B cell (primary cell): ENCODE data around the gene PLEKHG3. TPM values are rescaled to one million over a fixed set of nuclear protein-coding genes. Genes with fewer than 3 reads are reported as not detected.

Experiments
- ATAC-seq: fragments of 200-7000 bp; cut with Tn5 transposase; one replicate; pipeline ENCODE4 v1.10.0; 2021; ENCODE audit warnings: low read depth, mild to moderate bottlenecking, moderate number of reproducible peaks, moderate library complexity
- CTCF ChIA-PET: fragments of 350-600 bp; sonication (Branson Sonifier 250); formaldehyde crosslinking; loops from one replicate; lab custom pipeline; 2021; ENCODE audit warnings: antibody characterized with exemption, inconsistent platforms; lab: Charles Lee
- POLR2A ChIA-PET: fragments of 350-600 bp; sonication (Branson Sonifier 250); formaldehyde crosslinking; loops from one replicate; lab custom pipeline; 2021; ENCODE audit warnings: antibody characterized with exemption; lab: Charles Lee
- DNase-seq: peaks from one replicate; pipeline ENCODE4 v3.0.0; 2013
- H2AFZ ChIP-seq: 2 replicates; pipeline ENCODE4 v1.6.1; 2012; ENCODE audit warnings: mild to moderate bottlenecking, low read depth, low read length; ENCODE audit not compliant: insufficient read depth, poor library complexity, severe bottlenecking
- H3K27ac ChIP-seq, 2 donors: 1 replicate in 1 of 2; 2 replicates in 1 of 2; pipeline ENCODE4 v1.5.1; 2012 to 2013; ENCODE audit warnings: low read length in 2 of 2, mild to moderate bottlenecking in 2 of 2, moderate library complexity in 1 of 2
- H3K27me3 ChIP-seq, 4 experiments: fragments of 200-600 bp in 1 of 4; sonication (generic) in 1 of 4; replicated peaks in 1 of 4; 1 replicate in 2 of 4; 2 replicates in 2 of 4; pipeline versions ENCODE4 v1.6.1 to v1.7.0; 2013 to 2016; ENCODE audit warnings: low read length in 3 of 4, mild to moderate bottlenecking in 2 of 4, mixed read lengths in 1 of 4, moderate library complexity in 1 of 4; ENCODE audit not compliant: insufficient read depth in 4 of 4, control insufficient read depth in 3 of 4; ENCODE audit errors: control extremely low read depth in 1 of 4
- H3K36me3 ChIP-seq, 2 experiments: replicated peaks in 1 of 2; 1 replicate in 1 of 2; 2 replicates in 1 of 2; pipeline versions ENCODE4 v1.6.1 to v1.7.1; 2013; ENCODE audit warnings: low read length in 1 of 2; ENCODE audit not compliant: insufficient read depth in 2 of 2, control insufficient read depth in 1 of 2; ENCODE audit errors: control extremely low read depth in 1 of 2, extremely low read depth in 1 of 2
- H3K4me1 ChIP-seq, 2 donors: fragments of 200-600 bp in 1 of 2; sonication (generic) in 1 of 2; 1 replicate in 1 of 2; 2 replicates in 1 of 2; pipeline versions ENCODE4 v1.5.1 to v1.6.1; 2013 to 2017; ENCODE audit warnings: low read length in 2 of 2; ENCODE audit not compliant: control insufficient read depth in 2 of 2, insufficient read depth in 2 of 2
- H3K4me2 ChIP-seq: replicated peaks from 2 replicates; pipeline ENCODE3; 2012; ENCODE audit warnings: mild to moderate bottlenecking, low read depth, low read length; ENCODE audit not compliant: poor library complexity, severe bottlenecking
- H3K4me3 ChIP-seq, 5 experiments: fragments of 200-600 bp in 1 of 5; sonication (generic) in 1 of 5; 1 replicate in 3 of 5; 2 replicates in 2 of 5; pipeline versions ENCODE4 v1.5.1 to v1.7.0; 2011 to 2016; ENCODE audit warnings: low read length in 4 of 5, mild to moderate bottlenecking in 4 of 5, low read depth in 2 of 5, control low read depth in 1 of 5, moderate library complexity in 1 of 5; ENCODE audit not compliant: insufficient read depth in 1 of 5; ENCODE audit errors: control extremely low read depth in 1 of 5, extremely low read depth in 1 of 5
- H3K79me2 ChIP-seq: fragments of 200-600 bp; sonication (generic); one replicate; pipeline ENCODE4 v1.6.0; 2016; ENCODE audit warnings: low read length; ENCODE audit not compliant: control insufficient read depth, insufficient read depth
- H3K9ac ChIP-seq: fragments of 200-600 bp; sonication (generic); 2 replicates; pipeline ENCODE4 v1.6.1; 2017; ENCODE audit warnings: mild to moderate bottlenecking, low read length, moderate library complexity
- H3K9me3 ChIP-seq, 3 donors: one replicate each; pipeline versions ENCODE4 v1.6.1 to v1.7.1; 2013; ENCODE audit warnings: low read length in 2 of 3; ENCODE audit not compliant: control insufficient read depth in 2 of 3, insufficient read depth in 1 of 3; ENCODE audit errors: control extremely low read depth in 1 of 3
- H4K20me1 ChIP-seq: 2 replicates; pipeline ENCODE4 v1.6.0; 2012; ENCODE audit warnings: mild to moderate bottlenecking, low read length; ENCODE audit not compliant: insufficient read depth, control insufficient read depth, poor library complexity, severe bottlenecking
- H3K27ac Mint-ChIP-seq: one replicate; pipeline ENCODE4 v1.8.0; 2021; ENCODE audit warnings: mixed read lengths
- H3K27me3 Mint-ChIP-seq: one replicate; pipeline ENCODE4 v1.8.0; 2021; ENCODE audit warnings: mixed read lengths
- H3K4me1 Mint-ChIP-seq: one replicate; pipeline ENCODE4 v1.8.0; 2021; ENCODE audit warnings: mixed read lengths
- H3K4me3 Mint-ChIP-seq: one replicate; pipeline ENCODE4 v1.8.0; 2021; ENCODE audit warnings: mixed read lengths
- H3K9me3 Mint-ChIP-seq: one replicate; pipeline ENCODE4 v1.8.0; 2022; ENCODE audit warnings: mixed read lengths; ENCODE audit not compliant: insufficient read depth
- CTCF ChIP-seq: fragments of 200-600 bp; IDR thresholded peaks from one replicate; pipeline ENCODE4 v1.8.0; 2022; ENCODE audit warnings: antibody characterized with exemption, mild to moderate bottlenecking
- EZH2 ChIP-seq: IDR thresholded peaks from 2 replicates; pipeline ENCODE4 v1.6.1; 2012; ENCODE audit warnings: borderline replicate concordance, low read depth, mild to moderate bottlenecking, moderate library complexity, low read length; ENCODE audit not compliant: insufficient read depth, poor library complexity, severe bottlenecking
- WGBS: methylation state at CpG from one replicate; pipeline ENCODE4 v1.1.5; 2013; ENCODE audit warnings: missing lambda C conversion rate; ENCODE audit not compliant: insufficient coverage; 5-methylcytosine and 5-hydroxymethylcytosine counted together
- intact Hi-C: fragments of 100-400 bp; cut with micrococcal nuclease; formaldehyde crosslinking; loops from one replicate; pipeline ENCODE4 v1.10.0; 2022
- polyA plus RNA-seq: library from polyadenylated mRNA; depleted of rRNA; stranded (reverse); fragments of >200 nt; gene quantifications from 2 replicates; pipeline ENCODE4 v1.2.3, GENCODE V29; 2012
- total RNA-seq, 2 donors: library from RNA; stranded (reverse); fragments of 120-200 nt in 1 of 2; gene quantifications; 1 replicate in 1 of 2; 2 replicates in 1 of 2; pipeline versions ENCODE4 v1.2.3 to v1.2.4, GENCODE V29; 2013 to 2022

PLEKHG3 gene
- total and polyA plus RNA-seq, 2 donors (not counting 1 experiment from before 2014, with no cell fraction given), result 0.12 to 0.25 TPM

- H3K4me3 Mint-ChIP-seq, result no peak overlapping the region
- no peak overlapping the region for H3K27ac Mint-ChIP-seq
Measured at GRCh38 chr14:64765740-64766302, 61.6 kb downstream of the PLEKHG3 start.

More at GRCh38 chr14:64765740-64766302, 61.6 kb downstream of the PLEKHG3 start:
- Histone ChIP-seq H3K4me2 (no peak overlapping the region), H3K4me3 (no peak overlapping the region), H3K9ac (no peak overlapping the region), H4K20me1 (no peaks in the 10 kb centered on the region), H3K79me2 (no peaks in the 10 kb centered on the region), H3K27ac (no peak overlapping the region), H3K4me1 (peaks cover 6% of the 10 kb centered on the region in 2 donors), H3K27me3 (peaks cover 0 to 14% (median 6%) of the 10 kb centered on the region in 4 experiments), H2AFZ (no peak overlapping the region), H3K9me3 (no peaks in the 10 kb centered on the region), H3K36me3 (no peaks in the 10 kb centered on the region)
- no peak for TF ChIP-seq CTCF
- TF ChIP-seq EZH2, result no peak
- ChIA-PET POLR2A (no interaction called here), CTCF (interaction anchor here (1.0 to 2.3 kb wide), 4 partner anchors 93 to 225 kb away, joined by 5 to 12 read pairs (median 6); partner anchors contain the start of gene HSPA2)
- intact Hi-C loops, result no loop called here
- Mint-ChIP-seq H3K9me3 (no peaks in the 10 kb centered on the region), H3K4me1 (peaks cover 13% of the 10 kb centered on the region), H3K27me3 (peaks cover 22% of the 10 kb centered on the region)
- ATAC-seq, result no peak
- WGBS, result 94% methylated on average over 4 of the region's 4 CpGs
- DNase-seq, result no peak
